Spleen (tissue), 11 donors: ENCODE measurements around the gene KITLG. TPM values are rescaled to one million over a fixed set of nuclear protein-coding genes. Genes with fewer than 3 reads are reported as not detected.
"Not testable (repeated sequence)": the region's sequence is repeated elsewhere in the genome, so short reads cannot be mapped to it uniquely, and the experiment has no call there.

Experiments used
- DNase-seq: peaks from one replicate; pipeline ENCODE4 v3.0.0-alpha.2; 2020
- H3K27ac ChIP-seq, 8 donors: fragments of 200-600 bp; sonication (generic) in 7 of 8; 1 replicate in 4 of 8; 2 replicates in 4 of 8; pipeline versions ENCODE4 v1.5.0 to v1.8.0; 2016 to 2021; ENCODE audit warnings: inconsistent platforms in 4 of 8, mild to moderate bottlenecking in 4 of 8, moderate library complexity in 1 of 8
- H3K27me3 ChIP-seq, 7 donors: fragments of 200-600 bp; sonication (generic) in 6 of 7; replicated peaks in 1 of 7; 1 replicate in 4 of 7; 2 replicates in 3 of 7; pipeline versions ENCODE4 v1.5.0 to v1.8.0; 2016 to 2021; ENCODE audit warnings: inconsistent platforms in 3 of 7, mild to moderate bottlenecking in 1 of 7
- H3K36me3 ChIP-seq, 6 donors: fragments of 200-600 bp; sonication (generic) in 5 of 6; 1 replicate in 4 of 6; 2 replicates in 2 of 6; pipeline versions ENCODE4 v1.5.0 to v1.8.0; 2016 to 2021; ENCODE audit warnings: inconsistent platforms in 2 of 6
- H3K4me1 ChIP-seq, 6 donors: fragments of 200-600 bp; sonication (generic) in 5 of 6; 1 replicate in 3 of 6; 2 replicates in 3 of 6; pipeline versions ENCODE4 v1.5.0 to v1.8.0; 2016 to 2021; ENCODE audit warnings: inconsistent platforms in 3 of 6
- H3K4me3 ChIP-seq, 8 donors: fragments of 200-600 bp; sonication (generic) in 7 of 8; 1 replicate in 4 of 8; 2 replicates in 4 of 8; pipeline versions ENCODE4 v1.5.0 to v1.8.0; 2016 to 2021; ENCODE audit warnings: inconsistent platforms in 4 of 8, mild to moderate bottlenecking in 4 of 8, moderate library complexity in 2 of 8
- H3K9me3 ChIP-seq, 8 donors: fragments of 200-600 bp; sonication (generic) in 7 of 8; 1 replicate in 4 of 8; 2 replicates in 4 of 8; pipeline versions ENCODE4 v1.5.0 to v1.8.0; 2016 to 2021; ENCODE audit warnings: inconsistent platforms in 4 of 8
- CTCF ChIP-seq, 11 experiments: fragments of 200-600 bp in 7 of 11; fragments of 450-650 bp in 4 of 11; sonication (generic) in 4 of 11; IDR thresholded peaks in 8 of 11; conservative IDR thresholded peaks in 3 of 11; 1 replicate in 7 of 11; 2 replicates in 4 of 11; pipeline versions ENCODE4 v1.4.0 to v1.8.0; 2016 to 2021; ENCODE audit warnings: antibody characterized with exemption in 11 of 11, inconsistent platforms in 4 of 11, mild to moderate bottlenecking in 1 of 11
- POLR2A ChIP-seq, 3 donors: fragments of 450-650 bp; IDR thresholded peaks; one replicate each; pipeline ENCODE4 v1.5.1; 2017; ENCODE audit warnings: antibody characterized with exemption in 3 of 3, mild to moderate bottlenecking in 1 of 3
- POLR2AphosphoS5 ChIP-seq, 3 donors: sonication (generic); formaldehyde crosslinking; IDR thresholded peaks; one replicate each; pipeline ENCODE4 v1.5.1; 2017; ENCODE audit warnings: antibody characterized with exemption in 3 of 3
- WGBS, 5 donors: extraction: QIAGEN DNeasy Blood & Tissue Kit in 3 of 5; methylation state at CpG; one replicate each; pipeline versions ENCODE4 v1.1.5 to v1.1.7; 2013 to 2018; 5-methylcytosine and 5-hydroxymethylcytosine counted together
- intact Hi-C: fragments of 100-400 bp; cut with DNase I; formaldehyde crosslinking; loops from one replicate; pipeline ENCODE4 v1.15.0; 2023; ENCODE audit warnings: low total_unique reads
- polyA plus RNA-seq, 3 donors: library from polyadenylated mRNA; stranded (reverse); fragments of 200-250 nt; gene quantifications; one replicate each; pipeline ENCODE4 v1.2.1, GENCODE V29; 2013
- total RNA-seq, 7 donors: library from RNA; depleted of rRNA in 3 of 7; stranded (reverse); fragments of >200 nt in 3 of 7; fragmentation: NEBNext Ultra II Directional in 4 of 7; extraction: Animal tissue kit (Norgen Biotek cat#: 25700) in 4 of 7; gene quantifications; one replicate each; pipeline versions ENCODE4 v1.1.0 to v1.2.1, GENCODE V29; 2016 to 2021
- donor health status: healthy with polysubstance abuse.
- donor health status: DM: no; HTN: no; CAD: no; lungs with moderate emphysema.
- donor health status: DM: no; HTN: no; CAD: no.
- donor health status: Bipolar disorder and iron deficiency.
- donor health status: healthy.
- donor health status: DM: no; HTN: no; CAD: no.
- donor health status: DM: yes; HTN: yes; CAD: no.

The KITLG gene
- total and polyA plus RNA-seq, 10 donors, result 0.74 to 8.2 (median 3.8) TPM

GRCh38 chr12:88509851-88510250, 70.4 kb downstream of the KITLG start:
- no peak overlapping the region for H3K4me3 ChIP-seq
- no peak for DNase-seq
- intact Hi-C loops, result no loop called here
- no peaks in the 10 kb centered on the region for H3K4me1 ChIP-seq
- WGBS, 5 donors, result 84 to 94% (median 91%) methylated on average over 2 of the region's 2 CpGs
- no peak for TF ChIP-seq POLR2AphosphoS5 (IDR thresholded peaks at IDR 0.05)
- H3K9me3 ChIP-seq, result no peaks in the 10 kb centered on the region
- H3K27me3 ChIP-seq, result no peaks in the 10 kb centered on the region
- no peak overlapping the region for H3K27ac ChIP-seq
- H3K36me3 ChIP-seq, result peaks cover 0 to 7% (median 0%) of the 10 kb centered on the region in 6 donors

- no peaks in the 10 kb centered on the region for H3K4me1 ChIP-seq
- no peak for TF ChIP-seq POLR2A (IDR thresholded peaks at IDR 0.05)
- no peak for TF ChIP-seq CTCF (IDR thresholded peaks at IDR 0.05 in 8 of 11, conservative IDR thresholded peaks at IDR 0.05 in 3 of 11)
- no peak for TF ChIP-seq POLR2AphosphoS5 (IDR thresholded peaks at IDR 0.05)
- 92 to 100% (median 94%) methylated on average over 5 of the region's 5 CpGs for WGBS, 5 donors
- DNase-seq, result no peak
- H3K36me3 ChIP-seq, result peaks cover 0 to 7% (median 0%) of the 10 kb centered on the region in 6 donors
- intact Hi-C loops, result no loop called here
- H3K27me3 ChIP-seq, result no peaks in the 10 kb centered on the region
- H3K9me3 ChIP-seq, result no peaks in the 10 kb centered on the region
- no peak overlapping the region for H3K27ac ChIP-seq
- H3K4me3 ChIP-seq, result no peak overlapping the region
Observed at GRCh38 chr12:88509347-88509746, 70.9 kb downstream of the KITLG start.

DNA sequence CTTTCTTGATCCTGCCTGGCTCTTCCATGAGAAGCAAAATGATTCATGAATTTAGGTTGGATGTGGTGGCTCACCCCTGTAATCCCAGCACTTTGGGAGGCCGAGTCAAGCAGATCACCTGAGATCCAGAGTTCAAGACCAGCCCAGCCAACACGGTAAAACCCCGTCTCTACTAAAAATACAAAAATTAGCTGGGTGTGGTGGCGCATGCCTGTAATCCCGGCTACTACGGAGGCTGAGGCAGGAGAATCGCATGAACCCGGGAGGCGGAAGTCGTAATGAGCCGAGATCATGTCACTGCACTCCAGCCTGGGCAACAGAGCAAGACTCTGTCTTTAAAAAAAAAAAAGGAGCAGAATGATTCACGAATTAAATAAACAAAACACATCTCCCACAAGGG, 72.4 kb downstream of the KITLG start:
- H3K36me3 ChIP-seq, H3K4me1 ChIP-seq, H3K4me3 ChIP-seq, H3K27ac ChIP-seq, DNase-seq, H3K27me3 ChIP-seq, H3K9me3 ChIP-seq, intact Hi-C loops: not testable (repeated sequence)
- 92 to 94% (median 94%) methylated on average over 12 of the region's 12 CpGs for WGBS, 5 donors

GRCh38 chr12:88507270-88507669, 73.0 kb downstream of the KITLG start:
- Histone ChIP-seq H3K36me3 (peaks cover 0 to 7% (median 0%) of the 10 kb centered on the region in 6 donors), H3K4me1 (no peaks in the 10 kb centered on the region), H3K27ac (no peak overlapping the region), H3K4me3 (no peak overlapping the region), H3K27me3 (no peaks in the 10 kb centered on the region), H3K9me3 (no peaks in the 10 kb centered on the region)
- TF ChIP-seq POLR2AphosphoS5 (IDR thresholded peaks at IDR 0.05) (no peak), POLR2A (IDR thresholded peaks at IDR 0.05) (no peak), CTCF (IDR thresholded peaks at IDR 0.05 in 8 of 11, conservative IDR thresholded peaks at IDR 0.05 in 3 of 11) (no peak)
- DNase-seq, result no peak
- WGBS, 5 donors, result 62 to 82% (median 78%) methylated on average over 1 of the region's 1 CpG
- intact Hi-C loops, result no loop called here

DNA sequence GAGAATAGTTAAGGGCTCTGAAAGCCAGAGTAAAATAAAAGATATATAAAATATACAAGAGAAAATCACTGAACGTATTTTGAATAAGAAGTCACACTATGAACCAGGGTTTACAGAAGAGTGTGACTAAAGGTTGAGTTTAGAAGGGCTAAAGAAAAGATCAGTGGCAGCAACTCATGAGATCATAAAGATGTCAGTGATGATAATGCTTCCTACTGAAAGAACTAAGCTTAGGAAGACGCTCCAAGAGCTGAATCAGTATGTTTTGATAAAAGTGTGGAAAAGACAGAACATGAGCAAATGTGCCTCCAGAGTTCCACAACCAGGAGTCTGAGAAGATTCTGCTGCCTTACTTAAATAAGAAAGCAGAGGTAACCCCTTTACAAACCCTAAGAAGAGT, 74.6 kb downstream of the KITLG start:
- 82 to 92% (median 89%) methylated on average over 2 of the region's 2 CpGs for WGBS, 5 donors
- Histone ChIP-seq H3K4me1 (no peaks in the 10 kb centered on the region), H3K27me3 (no peaks in the 10 kb centered on the region), H3K36me3 (peaks cover 0 to 7% (median 0%) of the 10 kb centered on the region in 6 donors), H3K4me3 (no peak overlapping the region), H3K27ac (no peak overlapping the region), H3K9me3 (no peaks in the 10 kb centered on the region)
- intact Hi-C loops, result no loop called here
- no peak for DNase-seq
- TF ChIP-seq CTCF (IDR thresholded peaks at IDR 0.05 in 8 of 11, conservative IDR thresholded peaks at IDR 0.05 in 3 of 11), result no peak
- no peak for TF ChIP-seq POLR2AphosphoS5 (IDR thresholded peaks at IDR 0.05)
- no peak for TF ChIP-seq POLR2A (IDR thresholded peaks at IDR 0.05)
